Epithelial cell of proximal tubule (primary cell): Measurements from ENCODE around the gene POLR3A. TPM values are rescaled to one million over a fixed set of nuclear protein-coding genes. Genes with fewer than 3 reads are reported as not detected.

Experiments
- DNase-seq: peaks from one replicate; pipeline ENCODE4 v3.0.0-alpha.2; 2011; ENCODE audit warnings: low read depth
- H3K4me3 ChIP-seq: 2 replicates; pipeline ENCODE4 v1.5.1; 2011; ENCODE audit warnings: low read depth, mild to moderate bottlenecking, low read length
- total RNA-seq: library from RNA; depleted of rRNA; stranded (reverse); fragments of >200 nt; gene quantifications from 2 replicates; pipeline ENCODE4 v1.2.3, GENCODE V29; 2015
- TF ChIP-seq, protein P1 (sequence below): conservative IDR thresholded peaks from 2 replicates; pipeline ENCODE4 v1.5.1; 2012; ENCODE audit warnings: low read depth, mild to moderate bottlenecking, low read length

Gene POLR3A
- total RNA-seq, 1 donor from 2014 or later = 14.0 TPM

- no peak for DNase-seq
- H3K4me3 ChIP-seq = no peak overlapping the region
- TF ChIP-seq, protein P1, sequence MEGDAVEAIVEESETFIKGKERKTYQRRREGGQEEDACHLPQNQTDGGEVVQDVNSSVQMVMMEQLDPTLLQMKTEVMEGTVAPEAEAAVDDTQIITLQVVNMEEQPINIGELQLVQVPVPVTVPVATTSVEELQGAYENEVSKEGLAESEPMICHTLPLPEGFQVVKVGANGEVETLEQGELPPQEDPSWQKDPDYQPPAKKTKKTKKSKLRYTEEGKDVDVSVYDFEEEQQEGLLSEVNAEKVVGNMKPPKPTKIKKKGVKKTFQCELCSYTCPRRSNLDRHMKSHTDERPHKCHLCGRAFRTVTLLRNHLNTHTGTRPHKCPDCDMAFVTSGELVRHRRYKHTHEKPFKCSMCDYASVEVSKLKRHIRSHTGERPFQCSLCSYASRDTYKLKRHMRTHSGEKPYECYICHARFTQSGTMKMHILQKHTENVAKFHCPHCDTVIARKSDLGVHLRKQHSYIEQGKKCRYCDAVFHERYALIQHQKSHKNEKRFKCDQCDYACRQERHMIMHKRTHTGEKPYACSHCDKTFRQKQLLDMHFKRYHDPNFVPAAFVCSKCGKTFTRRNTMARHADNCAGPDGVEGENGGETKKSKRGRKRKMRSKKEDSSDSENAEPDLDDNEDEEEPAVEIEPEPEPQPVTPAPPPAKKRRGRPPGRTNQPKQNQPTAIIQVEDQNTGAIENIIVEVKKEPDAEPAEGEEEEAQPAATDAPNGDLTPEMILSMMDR = no peak
These were observed 66.8 kb downstream of the POLR3A start for GRCh38 chr10:77962350-77963146.

DNA sequence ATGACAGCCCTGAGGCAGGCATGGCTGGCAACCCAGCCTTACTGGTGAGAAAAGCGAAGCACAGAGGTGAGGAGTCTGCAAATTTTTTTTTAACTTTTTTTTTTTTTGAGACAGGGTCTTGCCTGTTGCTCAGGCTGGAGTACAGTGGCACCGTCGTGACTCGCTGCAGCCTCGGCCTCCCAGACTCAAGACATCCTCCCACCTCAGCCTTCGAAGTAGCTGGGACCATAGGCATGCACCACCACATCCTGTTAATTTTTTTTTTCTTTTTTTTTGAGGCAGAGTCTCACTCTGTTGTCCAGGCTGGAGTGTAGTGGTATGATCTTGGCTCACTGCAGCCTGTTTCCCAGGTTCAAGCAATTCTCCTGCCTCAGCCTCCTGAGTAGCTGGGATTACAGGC is 67.6 kb downstream of the POLR3A start:
- no peak overlapping the region for H3K4me3 ChIP-seq
- TF ChIP-seq, protein P1 = no peak
- DNase-seq = no peak

- no peak overlapping the region for H3K4me3 ChIP-seq
- no peak for DNase-seq
- TF ChIP-seq, protein P1 = no peak
These were observed 68.4 kb downstream of the POLR3A start for GRCh38 chr10:77960829-77961329.

DNA sequence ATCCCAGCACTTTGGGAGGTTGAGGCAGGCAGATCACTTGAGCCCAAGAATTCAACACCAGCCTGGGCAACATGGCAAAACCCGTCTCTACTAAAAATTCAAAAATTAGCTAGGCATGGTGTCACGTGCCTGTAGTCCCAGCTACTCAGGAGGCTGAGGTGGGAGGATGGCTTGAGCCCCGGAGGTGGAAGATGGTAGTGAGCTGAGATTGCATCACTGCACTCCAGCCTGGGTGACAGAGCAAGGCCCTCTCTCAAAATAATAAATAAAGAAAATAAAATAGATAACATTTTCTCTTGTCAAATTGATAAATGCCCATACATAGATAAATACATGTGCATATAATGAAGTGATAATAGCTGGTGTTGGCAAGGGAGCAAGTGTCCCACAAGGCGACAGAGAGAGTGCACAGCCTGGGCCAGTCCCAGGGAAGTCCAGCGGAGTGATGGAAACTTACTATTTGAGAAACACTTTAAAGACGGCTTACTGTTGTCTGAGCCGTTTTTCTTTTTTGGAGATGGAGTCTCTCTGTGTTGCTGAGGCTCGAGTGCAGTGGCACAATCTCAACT is 69.3 kb downstream of the POLR3A start:
- DNase-seq = no peak
- no peak overlapping the region for H3K4me3 ChIP-seq
- TF ChIP-seq, protein P1 = no peak

DNA sequence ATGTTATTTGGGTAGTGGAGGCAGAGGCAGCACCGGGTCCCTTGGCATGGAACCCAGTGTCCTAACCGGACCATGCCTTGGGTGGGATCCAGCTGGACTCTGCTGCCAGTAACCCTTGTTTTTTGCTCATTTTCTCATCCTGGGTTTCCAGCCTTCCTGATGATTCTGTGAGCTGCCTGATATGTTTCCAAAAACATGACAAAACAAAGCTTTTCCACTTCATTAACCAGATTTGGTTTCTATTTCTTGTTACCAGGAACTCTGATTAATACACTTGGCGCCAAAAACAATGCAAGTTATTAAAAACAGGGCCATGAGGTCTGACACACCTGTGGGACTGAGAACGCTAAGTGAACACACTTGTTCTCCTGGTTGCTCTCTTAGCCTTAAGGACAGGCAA is 69.9 kb downstream of the POLR3A start:
- TF ChIP-seq, protein P1 = no peak
- no peak for DNase-seq

DNA sequence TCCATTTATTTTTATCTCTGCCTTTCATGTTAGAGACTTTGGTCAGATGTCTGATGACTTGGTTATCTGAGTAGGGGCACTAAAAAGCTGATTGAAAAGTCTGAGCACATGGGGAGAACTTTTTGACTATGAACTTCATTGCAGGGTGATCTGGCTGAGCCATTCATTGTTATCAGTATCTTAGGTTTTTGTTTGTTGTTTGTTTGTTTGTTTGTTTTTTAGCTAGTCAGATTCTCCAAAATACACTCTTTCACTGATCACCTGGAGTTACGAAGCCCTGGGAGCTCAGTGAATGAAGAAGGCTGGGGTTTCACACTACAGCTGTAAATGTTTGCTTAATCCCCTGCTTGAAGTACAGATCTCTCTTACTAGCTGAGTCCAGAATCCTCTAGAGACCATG is 74.2 kb downstream of the POLR3A start:
- DNase-seq = no peak
- H3K4me3 ChIP-seq = no peak overlapping the region
- TF ChIP-seq, protein P1 = no peak

More for the DNA sequence above, 69.9 kb downstream of the POLR3A start:
- H3K4me3 ChIP-seq = no peak overlapping the region

GRCh38 chr10:77949167-77949566 is 80.1 kb downstream of the POLR3A start:
- TF ChIP-seq, protein P1 = no peak
- no peak overlapping the region for H3K4me3 ChIP-seq
- DNase-seq = peak; percentile 26
